ENCODE measurements around the gene RPS10. TPM values are rescaled to one million over a fixed set of nuclear protein-coding genes. Genes with fewer than 3 reads are reported as not detected.

The RPS10 gene
- total RNA-seq, 1 experiment from 2014 or later, result 1,650 TPM

Other genes with a start within 250 kb of the RPS10 start
- gene HMGA1, start 189.2 kb downstream of the RPS10 start, total RNA-seq (2022), result 301 and 322 TPM in 2 replicates
- gene SMIM29, start 177.1 kb downstream of the RPS10 start, total RNA-seq (2022), result 14.3 and 16.0 TPM in 2 replicates
- 22.3 and 22.9 TPM in 2 replicates for gene NUDT3, start 33.4 kb downstream of the RPS10 start, total RNA-seq (2022)
- gene PACSIN1, start 40.0 kb upstream of the RPS10 start, total RNA-seq (2022), result 3.4 and 3.7 TPM in 2 replicates
- 0.67 and 0.77 TPM in 2 replicates for gene SPDEF, start 130.3 kb upstream of the RPS10 start, total RNA-seq (2022)